Activated T-cell treated with anti-CD3 and anti-CD28 coated beads, Interleukin-2, amount 50 U/mL, for 48 hours (primary cell): ENCODE results near the gene DCTN3.

Source experiments
- DNase-seq, 2 experiments: peaks; one replicate each; pipeline ENCODE4 v3.0.0-alpha.2; 2020

DCTN3 gene

GRCh38 chr9:34620061-34620994 lies at the start of gene DCTN3:
DCTN3 (minus strand) TSS chr9:34620495; CDS start chr9:34620464, 31 bp downstream.
- peak; percentile 88 to 91 for DNase-seq

GRCh38 chr9:34665381-34666250 lies 45.3 kb upstream of the DCTN3 start:
- DNase-seq = peak; percentile 87

GRCh38 chr9:34665067-34665380 lies 44.7 kb upstream of the DCTN3 start:
- DNase-seq = no peak

- DNase-seq = peak; percentile 78 to 79
These were observed 44.2 kb upstream of the DCTN3 start for GRCh38 chr9:34664281-34665066.

GRCh38 chr9:34663303-34663605 lies 43.0 kb upstream of the DCTN3 start:
- DNase-seq = no peak

- no peak for DNase-seq
These were observed 42.4 kb upstream of the DCTN3 start, which contains the start of gene CCL27 for GRCh38 chr9:34662526-34663302. CCL27 (minus strand) TSS chr9:34662657; CDS start chr9:34662633, 24 bp downstream.

- no peak for DNase-seq
These were observed 39.4 kb upstream of the DCTN3 start for GRCh38 chr9:34659592-34660253.

GRCh38 chr9:34658461-34658860 lies 38.2 kb upstream of the DCTN3 start:
- DNase-seq = no peak

GRCh38 chr9:34656992-34657391 lies 36.7 kb upstream of the DCTN3 start:
- DNase-seq = no peak

GRCh38 chr9:34655394-34655793 lies 35.1 kb upstream of the DCTN3 start:
- DNase-seq = no peak

- DNase-seq = no peak
These were observed 34.2 kb upstream of the DCTN3 start for GRCh38 chr9:34654323-34655051.

GRCh38 chr9:34653151-34654072 lies 33.1 kb upstream of the DCTN3 start:
- DNase-seq = no peak

- no peak for DNase-seq
These were observed 32.3 kb upstream of the DCTN3 start for GRCh38 chr9:34652602-34653000.

- DNase-seq = peak; percentile 69 to 74
These were observed 31.7 kb upstream of the DCTN3 start, which contains the start of gene IL11RA for GRCh38 chr9:34651876-34652601. IL11RA (plus strand) TSS chr9:34652185; CDS start chr9:34655218, 3,033 bp downstream.

GRCh38 chr9:34651321-34651720 lies 31.0 kb upstream of the DCTN3 start:
- no peak for DNase-seq

GRCh38 chr9:34650816-34651215 lies 30.5 kb upstream of the DCTN3 start:
- DNase-seq = no peak

- no peak for DNase-seq
These were observed 28.4 kb upstream of the DCTN3 start for GRCh38 chr9:34648673-34649072.

- DNase-seq = no peak
These were observed 27.4 kb upstream of the DCTN3 start for GRCh38 chr9:34647651-34648050.

GRCh38 chr9:34647084-34647403 lies 26.7 kb upstream of the DCTN3 start:
- DNase-seq = no peak
